Fibroblast of lung (primary cell): ENCODE data around the gene ZNF69. TPM values are rescaled to one million over a fixed set of nuclear protein-coding genes. Genes with fewer than 3 reads are reported as not detected.
A peak's percentile ranks its signal among the peaks of the same experiment; 100 is the strongest.
"Not testable (repeated sequence)": the region's sequence is repeated elsewhere in the genome, so short reads cannot be mapped to it uniquely, and the experiment has no call there.

Experiments used
- DNase-seq, 2 donors: peaks; one replicate each; pipeline versions ENCODE4 v3.0.0 to v3.0.0-alpha.2; 2010; ENCODE audit warnings: low read depth in 2 of 2
- H2AFZ ChIP-seq: 2 replicates; pipeline ENCODE4 v1.5.1; 2012; ENCODE audit warnings: low read length, control low read depth, inconsistent platforms
- H3K27ac ChIP-seq: 2 replicates; pipeline ENCODE4 v1.5.1; 2011; ENCODE audit warnings: low read length, control low read depth; ENCODE audit not compliant: insufficient read depth
- H3K27me3 ChIP-seq: 2 replicates; pipeline ENCODE4 v1.5.1; 2011; ENCODE audit warnings: mild to moderate bottlenecking, low read length; ENCODE audit not compliant: control insufficient read depth, insufficient read depth
- H3K36me3 ChIP-seq: 2 replicates; pipeline ENCODE4 v1.5.1; 2011; ENCODE audit warnings: low read length; ENCODE audit not compliant: control insufficient read depth, insufficient read depth
- H3K4me1 ChIP-seq: 2 replicates; pipeline ENCODE4 v1.5.1; 2011; ENCODE audit warnings: low read length; ENCODE audit not compliant: control insufficient read depth, insufficient read depth; ENCODE audit errors: extremely low read depth
- H3K4me2 ChIP-seq: 2 replicates; pipeline ENCODE4 v1.5.1; 2011; ENCODE audit warnings: low read length, control low read depth; ENCODE audit not compliant: insufficient read depth; ENCODE audit errors: extremely low read depth
- H3K4me3 ChIP-seq, 4 experiments: fragments of 200-600 bp in 1 of 4; sonication (generic) in 1 of 4; replicated peaks in 1 of 4; 2 replicates each; pipeline ENCODE4 v1.5.1; 2011 to 2016; ENCODE audit warnings: low read length in 4 of 4, low read depth in 3 of 4, mild to moderate bottlenecking in 3 of 4, control low read depth in 2 of 4, inconsistent platforms in 1 of 4, mixed read lengths in 1 of 4; ENCODE audit not compliant: insufficient read depth in 1 of 4; ENCODE audit errors: control extremely low read depth in 1 of 4
- H3K79me2 ChIP-seq: 2 replicates; pipeline ENCODE4 v1.5.1; 2012; ENCODE audit warnings: mild to moderate bottlenecking, low read length, inconsistent platforms; ENCODE audit not compliant: control insufficient read depth, insufficient read depth
- H3K9ac ChIP-seq: 2 replicates; pipeline ENCODE4 v1.5.1; 2011; ENCODE audit warnings: mild to moderate bottlenecking, low read length, control low read depth; ENCODE audit not compliant: insufficient read depth
- H3K9me3 ChIP-seq: 2 replicates; pipeline ENCODE4 v1.5.1; 2012; ENCODE audit warnings: low read depth, low read length; ENCODE audit not compliant: control insufficient read depth, insufficient read depth
- H4K20me1 ChIP-seq: 2 replicates; pipeline ENCODE4 v1.5.1; 2011; ENCODE audit warnings: low read length; ENCODE audit not compliant: control insufficient read depth, insufficient read depth; ENCODE audit errors: extremely low read depth
- CTCF ChIP-seq, 2 donors: IDR thresholded peaks in 1 of 2; conservative IDR thresholded peaks in 1 of 2; 1 replicate in 1 of 2; 2 replicates in 1 of 2; pipeline ENCODE4 v1.5.1; 2011 to 2012; ENCODE audit warnings: low read length in 2 of 2, control low read depth in 1 of 2, inconsistent platforms in 1 of 2, low read depth in 1 of 2, mild to moderate bottlenecking in 1 of 2
- EZH2 ChIP-seq: IDR thresholded peaks from 2 replicates; pipeline ENCODE4 v1.5.1; 2012; ENCODE audit warnings: low read length, control low read depth, mild to moderate bottlenecking; ENCODE audit errors: missing control alignments
- polyA plus RNA-seq, 2 donors: library from polyadenylated mRNA; depleted of rRNA in 1 of 2; stranded (reverse) in 1 of 2; unstranded in 1 of 2; fragments of >200 nt; gene quantifications; 2 replicates each; pipeline ENCODE4 v1.2.1, GENCODE V29; 2011 to 2012; ENCODE audit warnings: missing spikeins in 1 of 2
- total RNA-seq: library from RNA; depleted of rRNA; stranded (reverse); fragments of >200 nt; gene quantifications from 2 replicates; pipeline ENCODE4 v1.2.1, GENCODE V29; 2014

The ZNF69 gene
- total and polyA plus RNA-seq, 2 donors (not counting 1 experiment from before 2014, with no cell fraction given) = 1.7 to 7.1 TPM

DNA sequence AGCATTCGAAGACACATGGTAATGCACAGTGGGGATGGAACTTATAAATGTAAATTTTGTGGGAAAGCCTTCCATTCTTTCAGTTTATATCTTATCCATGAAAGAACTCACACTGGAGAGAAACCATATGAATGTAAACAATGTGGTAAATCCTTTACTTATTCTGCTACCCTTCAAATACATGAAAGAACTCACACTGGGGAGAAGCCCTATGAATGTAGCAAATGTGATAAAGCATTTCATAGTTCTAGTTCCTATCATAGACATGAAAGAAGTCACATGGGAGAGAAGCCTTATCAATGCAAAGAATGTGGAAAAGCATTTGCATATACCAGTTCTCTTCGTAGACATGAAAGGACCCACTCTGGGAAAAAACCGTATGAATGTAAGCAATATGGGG, 61.1 kb downstream of the ZNF69 start:
- TF ChIP-seq EZH2 (no peak), CTCF (conservative IDR thresholded peaks at IDR 0.05 in 1 of 2, IDR thresholded peaks at IDR 0.05 in 1 of 2; ENCODE audit: low read depth in 1 of 2, low read length in 2 of 2) (no peak)
- DNase-seq = no peak
- no peaks in the 10 kb centered on the region for H3K4me1 ChIP-seq
- H3K4me2 ChIP-seq = no peak overlapping the region
- H3K27me3 ChIP-seq = no peaks in the 10 kb centered on the region
- H3K4me3 ChIP-seq = no peak overlapping the region
- H3K9ac ChIP-seq = no peak overlapping the region
- H3K9me3 ChIP-seq = peaks cover 20% of the 10 kb centered on the region
- H3K27ac ChIP-seq = no peak overlapping the region
- H2AFZ ChIP-seq = no peak overlapping the region
- no peaks in the 10 kb centered on the region for H3K79me2 ChIP-seq
- peaks cover 5% of the 10 kb centered on the region for H3K36me3 ChIP-seq
- H4K20me1 ChIP-seq = no peaks in the 10 kb centered on the region

DNA sequence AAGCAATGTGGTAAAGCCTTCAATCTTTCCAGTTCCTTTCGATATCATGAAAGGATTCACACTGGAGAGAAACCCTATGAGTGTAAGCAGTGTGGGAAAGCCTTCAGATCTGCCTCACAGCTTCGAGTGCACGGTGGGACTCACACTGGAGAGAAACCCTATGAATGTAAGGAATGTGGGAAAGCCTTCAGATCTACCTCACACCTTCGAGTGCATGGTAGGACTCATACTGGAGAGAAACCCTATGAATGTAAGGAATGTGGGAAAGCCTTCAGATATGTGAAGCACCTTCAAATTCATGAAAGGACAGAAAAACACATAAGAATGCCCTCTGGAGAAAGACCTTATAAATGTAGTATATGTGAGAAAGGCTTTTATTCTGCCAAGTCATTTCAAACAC, 61.6 kb downstream of the ZNF69 start:
- Histone ChIP-seq H3K4me1 (no peaks in the 10 kb centered on the region), H3K4me2 (no peak overlapping the region), H3K9me3 (peaks cover 20% of the 10 kb centered on the region), H3K27ac (no peak overlapping the region), H3K4me3 (no peak overlapping the region), H3K9ac (no peak overlapping the region), H2AFZ (no peak overlapping the region), H3K79me2 (no peaks in the 10 kb centered on the region), H3K36me3 (peaks cover 5% of the 10 kb centered on the region), H4K20me1 (no peaks in the 10 kb centered on the region), H3K27me3 (no peaks in the 10 kb centered on the region)
- peak in 1 of 2 donors; percentile 31 for DNase-seq
- TF ChIP-seq EZH2 (no peak), CTCF (conservative IDR thresholded peaks at IDR 0.05 in 1 of 2, IDR thresholded peaks at IDR 0.05 in 1 of 2; ENCODE audit: low read depth in 1 of 2, low read length in 2 of 2) (no peak)

- not testable (repeated sequence) for H2AFZ ChIP-seq, DNase-seq, H3K79me2 ChIP-seq, H3K4me1 ChIP-seq, H3K4me2 ChIP-seq, H3K27ac ChIP-seq, H3K27me3 ChIP-seq, H3K36me3 ChIP-seq, H3K9ac ChIP-seq, H3K4me3 ChIP-seq, H4K20me1 ChIP-seq
- peaks cover 20% of the 10 kb centered on the region for H3K9me3 ChIP-seq
These were observed 62.1 kb downstream of the ZNF69 start for GRCh38 chr19:11949614-11950080.
